ENCODE results near the gene SLFN12L. TPM values are rescaled to one million over a fixed set of nuclear protein-coding genes. Genes with fewer than 3 reads are reported as not detected.
"Not testable (repeated sequence)": the region's sequence is repeated elsewhere in the genome, so short reads cannot be mapped to it uniquely, and the experiment has no call there.

SLFN12L gene
- total and polyA plus RNA-seq, 8 donors = 2.1 to 30.4 (median 16.3) TPM

- H3K4me1 ChIP-seq = peaks cover 0 to 33% of the 10 kb centered on the region in 2 donors
- peaks cover 3 to 14% of the 10 kb centered on the region in 2 donors for H3K27me3 ChIP-seq
- H3K4me3 ChIP-seq = no peak overlapping the region
- H3K36me3 ChIP-seq = no peaks in the 10 kb centered on the region
- intact Hi-C loops (cut with DNase I) = no loop called here
- H3K27ac ChIP-seq = no peak overlapping the region
- DNase-seq (no peak), ATAC-seq (peak; percentile 76)
- TF ChIP-seq CTCF (IDR thresholded peaks at IDR 0.05) = no peak
- H3K9me3 ChIP-seq = no peaks in the 10 kb centered on the region
Observed at GRCh38 chr17:35519439-35519838, 18.0 kb downstream of the SLFN12L start.

GRCh38 chr17:35518431-35518830, 19.0 kb downstream of the SLFN12L start:
- not testable (repeated sequence) for ATAC-seq

GRCh38 chr17:35515027-35515426, 22.5 kb downstream of the SLFN12L start:
- Histone ChIP-seq H3K36me3 (no peaks in the 10 kb centered on the region), H3K27me3 (peaks cover 8 to 24% of the 10 kb centered on the region in 2 donors), H3K9me3 (no peaks in the 10 kb centered on the region), H3K4me3 (no peak overlapping the region), H3K27ac (no peak overlapping the region), H3K4me1 (no peaks in the 10 kb centered on the region)
- intact Hi-C loops (cut with DNase I) = no loop called here
- no peak for TF ChIP-seq CTCF (IDR thresholded peaks at IDR 0.05)
- DNase-seq = no peak
- no peak for ATAC-seq

More at GRCh38 chr17:35518431-35518830, 19.0 kb downstream of the SLFN12L start:
- intact Hi-C loops (cut with DNase I); H3K36me3 ChIP-seq; H3K27ac ChIP-seq; H3K4me3 ChIP-seq; H3K9me3 ChIP-seq; DNase-seq: not testable (repeated sequence)
- H3K27me3 ChIP-seq = peaks cover 8 to 17% of the 10 kb centered on the region in 2 donors
- H3K4me1 ChIP-seq = peaks cover 0 to 29% of the 10 kb centered on the region in 2 donors

GRCh38 chr17:35514564-35514963, 22.9 kb downstream of the SLFN12L start:
- intact Hi-C loops (cut with DNase I) = no loop called here
- ATAC-seq (no peak), DNase-seq (peak in 2 of 4 donors; percentile 73 to 75)
- H3K36me3 ChIP-seq = no peaks in the 10 kb centered on the region
- H3K4me1 ChIP-seq = no peaks in the 10 kb centered on the region
- H3K27ac ChIP-seq = no peak overlapping the region
- no peak overlapping the region for H3K4me3 ChIP-seq
- H3K9me3 ChIP-seq = no peaks in the 10 kb centered on the region
- peaks cover 8 to 24% of the 10 kb centered on the region in 2 donors for H3K27me3 ChIP-seq
- no peak for TF ChIP-seq CTCF (IDR thresholded peaks at IDR 0.05)

- Histone ChIP-seq H3K9me3 (peaks cover 0 to 11% of the 10 kb centered on the region in 2 donors), H3K36me3 (no peaks in the 10 kb centered on the region), H3K27me3 (peaks cover 8 to 16% of the 10 kb centered on the region in 2 donors), H3K4me1 (no peaks in the 10 kb centered on the region), H3K4me3 (no peak overlapping the region), H3K27ac (no peak overlapping the region)
- TF ChIP-seq CTCF (IDR thresholded peaks at IDR 0.05) = no peak
- no peak for DNase-seq
- intact Hi-C loops (cut with DNase I) = no loop called here
- no peak for ATAC-seq
Observed at GRCh38 chr17:35510052-35510451, 27.4 kb downstream of the SLFN12L start.

GRCh38 chr17:35507714-35508113, 29.8 kb downstream of the SLFN12L start:
- H3K4me3 ChIP-seq; intact Hi-C loops (cut with DNase I); H3K4me1 ChIP-seq; H3K27ac ChIP-seq; H3K27me3 ChIP-seq; H3K36me3 ChIP-seq; DNase-seq; ATAC-seq: not testable (repeated sequence)
- peaks cover 0 to 11% of the 10 kb centered on the region in 2 donors for H3K9me3 ChIP-seq
